Spinal cord (tissue), 10 donors: Measurements from ENCODE around the gene CLDN1. TPM values are rescaled to one million over a fixed set of nuclear protein-coding genes. Genes with fewer than 3 reads are reported as not detected.

Experiments
- DNase-seq, 6 donors: peaks; one replicate each; pipeline versions ENCODE4 v3.0.0 to v3.0.0-alpha.2; 2013 to 2015; ENCODE audit warnings: low spot score in 6 of 6, low read depth in 4 of 6
- H3K27ac ChIP-seq: one replicate; pipeline ENCODE4 v1.5.1; 2013; ENCODE audit warnings: low read depth, low read length, control low read depth
- H3K27me3 ChIP-seq: one replicate; pipeline ENCODE4 v1.6.1; 2013; ENCODE audit warnings: low read length; ENCODE audit not compliant: control insufficient read depth, insufficient read depth
- H3K36me3 ChIP-seq: one replicate; pipeline ENCODE4 v1.6.1; 2013; ENCODE audit warnings: low read length; ENCODE audit not compliant: control insufficient read depth, insufficient read depth
- H3K4me1 ChIP-seq: one replicate; pipeline ENCODE4 v1.6.1; 2013; ENCODE audit warnings: low read length; ENCODE audit not compliant: control insufficient read depth, insufficient read depth
- H3K4me3 ChIP-seq: one replicate; pipeline ENCODE4 v1.5.1; 2013; ENCODE audit warnings: low read depth, low read length, control low read depth
- H3K9me3 ChIP-seq: one replicate; pipeline ENCODE4 v1.6.1; 2013; ENCODE audit warnings: low read length; ENCODE audit not compliant: control insufficient read depth, insufficient read depth
- WGBS: methylation state at CpG from one replicate; pipeline ENCODE4 v1.1.5; 2013; ENCODE audit warnings: missing lambda C conversion rate; ENCODE audit not compliant: insufficient coverage; 5-methylcytosine and 5-hydroxymethylcytosine counted together
- polyA plus RNA-seq, 2 donors: library from polyadenylated mRNA; unstranded; fragments of 120-200 nt; gene quantifications; one replicate each; pipeline ENCODE4 v1.2.1, GENCODE V29; 2013; ENCODE audit not compliant: insufficient read length in 2 of 2
- total RNA-seq, 2 donors: library from RNA; depleted of rRNA in 1 of 2; stranded (reverse); fragments of 120-200 nt in 1 of 2; fragments of >200 nt in 1 of 2; gene quantifications; one replicate each; pipeline versions ENCODE4 v1.2.3 to v1.2.4, GENCODE V29; 2013 to 2014
- donor health status: healthy.

CLDN1 gene
- total and polyA plus RNA-seq, 4 donors, result 5.3 to 11.4 (median 7.7) TPM

GRCh38 chr3:190359813-190360212 is 37.6 kb upstream of the CLDN1 start:
- DNase-seq, result no peak
- no peaks in the 10 kb centered on the region for H3K36me3 ChIP-seq
- no peaks in the 10 kb centered on the region for H3K27me3 ChIP-seq
- H3K9me3 ChIP-seq, result no peaks in the 10 kb centered on the region
- H3K4me1 ChIP-seq, result no peaks in the 10 kb centered on the region
- 97% methylated on average over 2 of the region's 2 CpGs for WGBS
- H3K4me3 ChIP-seq, result no peak overlapping the region
- no peak overlapping the region for H3K27ac ChIP-seq

GRCh38 chr3:190357468-190357867 is 35.2 kb upstream of the CLDN1 start:
- Histone ChIP-seq H3K4me1 (no peaks in the 10 kb centered on the region), H3K9me3 (no peaks in the 10 kb centered on the region), H3K36me3 (no peaks in the 10 kb centered on the region), H3K27ac (no peak overlapping the region), H3K4me3 (no peak overlapping the region), H3K27me3 (no peaks in the 10 kb centered on the region)
- 93% methylated on average over 1 of the region's 2 CpGs for WGBS
- DNase-seq, result no peak

GRCh38 chr3:190356246-190356645 is 34.0 kb upstream of the CLDN1 start:
- Histone ChIP-seq H3K4me1 (no peaks in the 10 kb centered on the region), H3K9me3 (no peaks in the 10 kb centered on the region), H3K4me3 (no peak overlapping the region), H3K27ac (no peak overlapping the region), H3K36me3 (no peaks in the 10 kb centered on the region), H3K27me3 (no peaks in the 10 kb centered on the region)
- DNase-seq, result no peak

GRCh38 chr3:190352861-190353457 is 30.7 kb upstream of the CLDN1 start:
- DNase-seq, result no peak
- Histone ChIP-seq H3K9me3 (no peaks in the 10 kb centered on the region), H3K27me3 (no peaks in the 10 kb centered on the region), H3K27ac (no peak overlapping the region), H3K36me3 (no peaks in the 10 kb centered on the region), H3K4me1 (no peaks in the 10 kb centered on the region), H3K4me3 (no peak overlapping the region)
- WGBS, result no CpG with 5 or more reads among the region's 1 CpG

- H3K27me3 ChIP-seq, result no peaks in the 10 kb centered on the region
- DNase-seq, result no peak
- no peaks in the 10 kb centered on the region for H3K4me1 ChIP-seq
- H3K36me3 ChIP-seq, result no peaks in the 10 kb centered on the region
- H3K9me3 ChIP-seq, result no peaks in the 10 kb centered on the region
- no CpG with 5 or more reads among the region's 2 CpGs for WGBS
- H3K4me3 ChIP-seq, result no peak overlapping the region
- no peak overlapping the region for H3K27ac ChIP-seq
These were observed 24.3 kb upstream of the CLDN1 start for GRCh38 chr3:190346541-190346940.

GRCh38 chr3:190345878-190346277 is 23.6 kb upstream of the CLDN1 start:
- no peak overlapping the region for H3K27ac ChIP-seq
- DNase-seq, result no peak
- 93% methylated on average over 3 of the region's 4 CpGs for WGBS
- H3K36me3 ChIP-seq, result no peaks in the 10 kb centered on the region
- no peaks in the 10 kb centered on the region for H3K27me3 ChIP-seq
- H3K4me1 ChIP-seq, result no peaks in the 10 kb centered on the region
- no peaks in the 10 kb centered on the region for H3K9me3 ChIP-seq
- H3K4me3 ChIP-seq, result no peak overlapping the region

- DNase-seq, result no peak
- no CpG with 5 or more reads among the region's 4 CpGs for WGBS
- no peak overlapping the region for H3K27ac ChIP-seq
- no peaks in the 10 kb centered on the region for H3K9me3 ChIP-seq
- no peaks in the 10 kb centered on the region for H3K4me1 ChIP-seq
- no peaks in the 10 kb centered on the region for H3K27me3 ChIP-seq
- H3K36me3 ChIP-seq, result no peaks in the 10 kb centered on the region
- no peak overlapping the region for H3K4me3 ChIP-seq
These were observed 23.0 kb upstream of the CLDN1 start for GRCh38 chr3:190345027-190345821.

GRCh38 chr3:190340071-190340470 is 17.8 kb upstream of the CLDN1 start:
- H3K36me3 ChIP-seq, result no peaks in the 10 kb centered on the region
- WGBS, result 100% methylated on average over 1 of the region's 2 CpGs
- no peak for DNase-seq

GRCh38 chr3:190339130-190339529 is 16.9 kb upstream of the CLDN1 start:
- no peak overlapping the region for H3K27ac ChIP-seq
- no peaks in the 10 kb centered on the region for H3K27me3 ChIP-seq
- no peaks in the 10 kb centered on the region for H3K36me3 ChIP-seq
- no peaks in the 10 kb centered on the region for H3K4me1 ChIP-seq
- no peak for DNase-seq
- no peak overlapping the region for H3K4me3 ChIP-seq
- no peaks in the 10 kb centered on the region for H3K9me3 ChIP-seq

More at GRCh38 chr3:190340071-190340470, 17.8 kb upstream of the CLDN1 start:
- Histone ChIP-seq H3K27me3 (no peaks in the 10 kb centered on the region), H3K4me3 (no peak overlapping the region), H3K4me1 (no peaks in the 10 kb centered on the region), H3K27ac (no peak overlapping the region), H3K9me3 (no peaks in the 10 kb centered on the region)

GRCh38 chr3:190338717-190339116 is 16.5 kb upstream of the CLDN1 start:
- no peaks in the 10 kb centered on the region for H3K27me3 ChIP-seq
- no peaks in the 10 kb centered on the region for H3K4me1 ChIP-seq
- no peak for DNase-seq
- H3K9me3 ChIP-seq, result no peaks in the 10 kb centered on the region
- no peak overlapping the region for H3K27ac ChIP-seq
- no peaks in the 10 kb centered on the region for H3K36me3 ChIP-seq
- H3K4me3 ChIP-seq, result no peak overlapping the region
